HepG2 (cell line): ENCODE results near the gene RHOT2. TPM values are rescaled to one million over a fixed set of nuclear protein-coding genes. Genes with fewer than 3 reads are reported as not detected.

ENCODE experiments used
- ATF7 ChIP-seq, 2 experiments: fragments of 450-650 bp in 1 of 2; sonication (generic) in 1 of 2; formaldehyde crosslinking in 1 of 2; IDR thresholded peaks; 2 replicates each; pipeline versions ENCODE4 v1.4.0 to v1.6.1; 2016 to 2020; ENCODE audit warnings: antibody characterized with exemption in 1 of 2, mild to moderate bottlenecking in 1 of 2, missing genetic modification reagents in 1 of 2
- GABPB1 ChIP-seq: IDR thresholded peaks from 2 replicates; pipeline ENCODE4 v1.6.1; 2016; ENCODE audit warnings: mild to moderate bottlenecking, missing genetic modification reagents, moderate library complexity, missing compliant biosample characterization
- HNF4A ChIP-seq: sonication (generic); formaldehyde crosslinking; IDR thresholded peaks from 2 replicates; pipeline ENCODE4 v1.4.0; 2020; ENCODE audit warnings: missing genetic modification reagents
- KDM2A ChIP-seq: sonication (generic); formaldehyde crosslinking; IDR thresholded peaks from 2 replicates; pipeline ENCODE4 v1.4.0; 2020; ENCODE audit warnings: low read depth, missing genetic modification reagents, borderline replicate concordance
- KLF16 ChIP-seq, 2 experiments: sonication (generic) in 1 of 2; formaldehyde crosslinking in 1 of 2; IDR thresholded peaks; 2 replicates each; pipeline versions ENCODE4 v1.6.1 to v1.8.0; 2016 to 2023; ENCODE audit warnings: missing genetic modification reagents in 2 of 2, missing compliant biosample characterization in 1 of 2
- KLF6 ChIP-seq: IDR thresholded peaks from 2 replicates; pipeline ENCODE4 v1.8.0; 2016; ENCODE audit warnings: missing biosample characterization, missing genetic modification reagents
- MXI1 ChIP-seq: IDR thresholded peaks from 3 replicates; pipeline ENCODE4 v1.6.1; 2012; ENCODE audit warnings: low read depth, low read length, inconsistent platforms, borderline replicate concordance
- NAIF1 ChIP-seq: sonication (generic); formaldehyde crosslinking; IDR thresholded peaks from 2 replicates; pipeline ENCODE4 v1.5.0; 2020; ENCODE audit warnings: mild to moderate bottlenecking, missing genetic modification reagents, borderline replicate concordance
- PATZ1 ChIP-seq: sonication (generic); formaldehyde crosslinking; IDR thresholded peaks from 2 replicates; pipeline ENCODE4 v1.4.0; 2020; ENCODE audit warnings: missing genetic modification reagents
- POGZ ChIP-seq: sonication (generic); formaldehyde crosslinking; IDR thresholded peaks from 2 replicates; pipeline ENCODE4 v1.4.0; 2020; ENCODE audit warnings: mild to moderate bottlenecking, missing genetic modification reagents
- SALL2 ChIP-seq: sonication (generic); formaldehyde crosslinking; IDR thresholded peaks from 2 replicates; pipeline ENCODE4 v1.8.1; 2023; ENCODE audit warnings: mild to moderate bottlenecking, missing genetic modification reagents, inconsistent platforms
- SIX4 ChIP-seq: sonication (generic); formaldehyde crosslinking; IDR thresholded peaks from 2 replicates; pipeline ENCODE4 v1.4.0; 2020; ENCODE audit warnings: missing genetic modification reagents
- SOX13 ChIP-seq, 3 experiments: fragments of 450-650 bp in 1 of 3; sonication (generic) in 1 of 3; formaldehyde crosslinking in 1 of 3; IDR thresholded peaks in 2 of 3; conservative IDR thresholded peaks in 1 of 3; 2 replicates each; pipeline versions ENCODE4 v1.5.0 to v1.6.1; 2016 to 2020; ENCODE audit warnings: antibody characterized with exemption in 1 of 3, mild to moderate bottlenecking in 1 of 3, missing compliant biosample characterization in 1 of 3, missing genetic modification reagents in 1 of 3, moderate library complexity in 1 of 3
- TRIM24 ChIP-seq: sonication (generic); formaldehyde crosslinking; IDR thresholded peaks from 2 replicates; pipeline ENCODE4 v1.8.0; 2022; ENCODE audit warnings: mild to moderate bottlenecking, missing genetic modification reagents
- ZBTB3 ChIP-seq: sonication (generic); formaldehyde crosslinking; IDR thresholded peaks from 2 replicates; pipeline ENCODE4 v1.4.0; 2020; ENCODE audit warnings: low read depth, mild to moderate bottlenecking, moderate library complexity, missing genetic modification reagents, borderline replicate concordance
- ZBTB42 ChIP-seq: sonication (generic); formaldehyde crosslinking; IDR thresholded peaks from 2 replicates; pipeline ENCODE4 v1.5.0; 2020; ENCODE audit warnings: mild to moderate bottlenecking, missing genetic modification reagents
- ZFX ChIP-seq: sonication (generic); formaldehyde crosslinking; IDR thresholded peaks from 2 replicates; pipeline ENCODE4 v1.4.0; 2020; ENCODE audit warnings: mild to moderate bottlenecking, low read depth, missing genetic modification reagents, moderate library complexity
- ZNF547 ChIP-seq: sonication (generic); formaldehyde crosslinking; IDR thresholded peaks from 2 replicates; pipeline ENCODE4 v1.5.1; 2020; ENCODE audit warnings: mild to moderate bottlenecking, missing genetic modification reagents
- ZNF746 ChIP-seq: sonication (generic); formaldehyde crosslinking; IDR thresholded peaks from 2 replicates; pipeline ENCODE4 v1.8.0; 2022; ENCODE audit warnings: mild to moderate bottlenecking, missing genetic modification reagents
- ZSCAN29 ChIP-seq: sonication (generic); formaldehyde crosslinking; conservative IDR thresholded peaks from 2 replicates; pipeline ENCODE4 v1.4.0; 2020; ENCODE audit warnings: mild to moderate bottlenecking, missing genetic modification reagents
- polyA plus RNA-seq, 8 experiments: library from polyadenylated mRNA; depleted of rRNA in 3 of 8; stranded (reverse) in 7 of 8; unstranded in 1 of 8; fragments of >200 nt; fragmentation: Illumina TruSeq in 4 of 8; extraction: Trizol in 4 of 8; gene quantifications; 2 replicates each; pipeline versions ENCODE4 v1.2.1 to v1.2.3, GENCODE V29; 2011 to 2016; ENCODE audit warnings: low read depth in 4 of 8, missing spikeins in 1 of 8, mixed read lengths in 1 of 8; ENCODE audit not compliant: insufficient read depth in 1 of 8
- total RNA-seq, 5 experiments: library from RNA; depleted of rRNA; stranded (reverse); fragments of >200 nt; fragmentation: Illumina TruSeq; extraction: Trizol; gene quantifications; 2 replicates each; pipeline ENCODE4 v1.2.3, GENCODE V29; 2016; ENCODE audit warnings: low read depth in 1 of 5
- TF ChIP-seq, protein P1 (sequence below): sonication (generic); formaldehyde crosslinking; IDR thresholded peaks from 2 replicates; pipeline ENCODE4 v1.5.0; 2020; ENCODE audit warnings: mild to moderate bottlenecking, missing genetic modification reagents
- TF ChIP-seq, protein P2 (sequence below): sonication (generic); formaldehyde crosslinking; IDR thresholded peaks from 2 replicates; pipeline ENCODE4 v1.5.0; 2020; ENCODE audit warnings: missing genetic modification reagents

RHOT2 gene
- total and polyA plus RNA-seq, 2 of the 13 experiments (the other 11 are each of a cell fraction or from before 2014, with no cell fraction given) = 63.6 to 76.9 TPM

- TF ChIP-seq KLF16 (CRISPR knock-in tag; IDR thresholded peaks at IDR 0.05) (no peak), HNF4A (no peak), ZNF547 (CRISPR knock-in tag) (peak; percentile 63), KLF6 (CRISPR knock-in tag) (no peak), ZBTB42 (no peak), ZSCAN29 (no peak), ZFX (CRISPR knock-in tag) (peak; percentile 54; the same call in 1 of the 2 replicates), ZNF746 (no peak), SOX13 (IDR thresholded peaks at IDR 0.05) (no peak), SOX13 (CRISPR knock-in tag; conservative IDR thresholded peaks at IDR 0.05 in 1 of 2, IDR thresholded peaks at IDR 0.05 in 1 of 2) (0 out of 4 replicates have a peak, but pooled peaks of 1 of the 2 experiments have one; percentile 6), PATZ1 (CRISPR knock-in tag) (no peak; the same call in 1 of the 2 replicates), NAIF1 (CRISPR knock-in tag) (no peak), KDM2A (CRISPR knock-in tag) (peak; percentile 61; the same call in 1 of the 2 replicates), ATF7 (IDR thresholded peaks at IDR 0.05) (no peak), ATF7 (CRISPR knock-in tag; IDR thresholded peaks at IDR 0.05) (no peak), GABPB1 (CRISPR knock-in tag) (peak; percentile 54; the same call in 1 of the 2 replicates), SIX4 (CRISPR knock-in tag) (no peak), TRIM24 (CRISPR knock-in tag) (no peak), POGZ (CRISPR knock-in tag) (no peak), ZBTB3 (CRISPR knock-in tag) (no peak), SALL2 (CRISPR knock-in tag) (peak; percentile 43; the same call in 1 of the 2 replicates), MXI1 (no peak; the same call in 2 of the 3 replicates)
- TF ChIP-seq, protein P1, sequence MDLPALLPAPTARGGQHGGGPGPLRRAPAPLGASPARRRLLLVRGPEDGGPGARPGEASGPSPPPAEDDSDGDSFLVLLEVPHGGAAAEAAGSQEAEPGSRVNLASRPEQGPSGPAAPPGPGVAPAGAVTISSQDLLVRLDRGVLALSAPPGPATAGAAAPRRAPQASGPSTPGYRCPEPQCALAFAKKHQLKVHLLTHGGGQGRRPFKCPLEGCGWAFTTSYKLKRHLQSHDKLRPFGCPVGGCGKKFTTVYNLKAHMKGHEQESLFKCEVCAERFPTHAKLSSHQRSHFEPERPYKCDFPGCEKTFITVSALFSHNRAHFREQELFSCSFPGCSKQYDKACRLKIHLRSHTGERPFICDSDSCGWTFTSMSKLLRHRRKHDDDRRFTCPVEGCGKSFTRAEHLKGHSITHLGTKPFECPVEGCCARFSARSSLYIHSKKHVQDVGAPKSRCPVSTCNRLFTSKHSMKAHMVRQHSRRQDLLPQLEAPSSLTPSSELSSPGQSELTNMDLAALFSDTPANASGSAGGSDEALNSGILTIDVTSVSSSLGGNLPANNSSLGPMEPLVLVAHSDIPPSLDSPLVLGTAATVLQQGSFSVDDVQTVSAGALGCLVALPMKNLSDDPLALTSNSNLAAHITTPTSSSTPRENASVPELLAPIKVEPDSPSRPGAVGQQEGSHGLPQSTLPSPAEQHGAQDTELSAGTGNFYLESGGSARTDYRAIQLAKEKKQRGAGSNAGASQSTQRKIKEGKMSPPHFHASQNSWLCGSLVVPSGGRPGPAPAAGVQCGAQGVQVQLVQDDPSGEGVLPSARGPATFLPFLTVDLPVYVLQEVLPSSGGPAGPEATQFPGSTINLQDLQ (CRISPR knock-in tag) = no peak
- TF ChIP-seq, protein P2, sequence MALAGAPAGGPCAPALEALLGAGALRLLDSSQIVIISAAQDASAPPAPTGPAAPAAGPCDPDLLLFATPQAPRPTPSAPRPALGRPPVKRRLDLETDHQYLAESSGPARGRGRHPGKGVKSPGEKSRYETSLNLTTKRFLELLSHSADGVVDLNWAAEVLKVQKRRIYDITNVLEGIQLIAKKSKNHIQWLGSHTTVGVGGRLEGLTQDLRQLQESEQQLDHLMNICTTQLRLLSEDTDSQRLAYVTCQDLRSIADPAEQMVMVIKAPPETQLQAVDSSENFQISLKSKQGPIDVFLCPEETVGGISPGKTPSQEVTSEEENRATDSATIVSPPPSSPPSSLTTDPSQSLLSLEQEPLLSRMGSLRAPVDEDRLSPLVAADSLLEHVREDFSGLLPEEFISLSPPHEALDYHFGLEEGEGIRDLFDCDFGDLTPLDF (CRISPR knock-in tag) = no peak
Observed at GRCh38 chr16:714558-715476, 46.9 kb downstream of the RHOT2 start, which contains the start of gene METRN (continued).
